ENCODE measurements around the gene OAT. TPM values are rescaled to one million over a fixed set of nuclear protein-coding genes. Genes with fewer than 3 reads are reported as not detected.
A peak's percentile ranks its signal among the peaks of the same experiment; 100 is the strongest.

The OAT gene
- total and polyA plus RNA-seq, 2 of the 4 experiments (the other 2 are of a cell fraction): 110 to 152 TPM

DNA sequence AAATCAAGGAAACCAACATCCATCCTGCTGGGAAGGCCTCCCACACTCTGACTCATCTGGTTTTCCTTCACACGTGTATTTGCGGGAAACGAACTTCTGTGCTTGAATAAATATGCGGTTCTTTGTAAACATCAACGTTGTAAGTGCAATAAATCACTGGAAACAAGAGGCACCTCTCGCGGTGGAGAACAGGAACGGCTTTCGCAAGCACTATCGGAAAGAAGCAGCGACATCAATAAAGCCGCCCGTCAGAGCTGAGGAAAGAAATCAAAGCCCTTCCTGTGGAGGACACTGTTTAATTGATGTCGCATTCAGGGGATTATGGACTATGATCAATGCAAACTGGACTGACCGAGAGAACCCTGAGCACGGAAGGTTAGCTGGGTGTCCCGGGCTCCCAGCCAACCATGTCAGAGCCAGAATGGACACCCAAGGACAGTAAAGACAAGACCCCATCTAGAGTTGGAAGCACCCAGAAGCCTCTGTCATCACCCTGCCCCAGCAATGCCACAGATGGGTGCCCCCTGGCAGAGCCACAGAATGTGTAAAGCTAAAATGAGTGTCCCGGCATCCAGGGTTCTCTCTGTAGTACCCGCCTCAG is 37.6 kb downstream of the OAT start:
- Histone ChIP-seq H3K4me3 (ENCODE audit: insufficient read depth, low read depth, low read length) (no peak overlapping the region), H3K18ac (ENCODE audit: low read depth, low read length) (no peak overlapping the region), H2BK5ac (ENCODE audit: low read depth, low read length, poor library complexity, severe bottlenecking) (no peak overlapping the region), H3K9me1 (ENCODE audit: insufficient read depth, low read length) (no peaks in the 10 kb centered on the region), H4K5ac (ENCODE audit: low read depth, low read length) (no peak overlapping the region), H3K9me3 (ENCODE audit: control insufficient read depth, insufficient read depth, low read length) (no peaks in the 10 kb centered on the region), H2BK20ac (ENCODE audit: low read depth, low read length) (no peak overlapping the region), H2AK5ac (ENCODE audit: low read depth, low read length) (no peak overlapping the region), H2AK9ac (replicated peaks; ENCODE audit: low read depth, low read length, poor library complexity) (no peak overlapping the region), H3K14ac (replicated peaks; ENCODE audit: low read depth, low read length) (no peak overlapping the region), H4K91ac (ENCODE audit: insufficient read depth, low read depth, low read length) (no peak overlapping the region), H2BK120ac (ENCODE audit: low read depth, low read length) (no peak overlapping the region), H2AFZ (replicated peaks; ENCODE audit: low read length, poor library complexity) (no peak overlapping the region), H2BK15ac (ENCODE audit: low read depth, low read length) (no peak overlapping the region), H3K4ac (ENCODE audit: low read depth, low read length) (no peak overlapping the region), H4K8ac (ENCODE audit: low read depth in 2 of 2, low read length in 2 of 2) (no peak overlapping the region), H3K27ac (ENCODE audit: insufficient read depth, low read length) (no peak overlapping the region), H3K27me3 (ENCODE audit: control insufficient read depth, insufficient read depth, low read length) (peaks cover 14% of the 10 kb centered on the region), H3K9ac (ENCODE audit: low read depth, low read length) (no peak overlapping the region), H3K4me1 (ENCODE audit: control insufficient read depth, insufficient read depth, low read length) (no peaks in the 10 kb centered on the region), H3K56ac (ENCODE audit: extremely low read depth, insufficient read depth, low read length) (no peak overlapping the region), H4K20me1 (ENCODE audit: insufficient read depth, low read length) (no peaks in the 10 kb centered on the region), H3K79me1 (ENCODE audit: low read depth in 1 of 2, low read length in 2 of 2) (no peaks in the 10 kb centered on the region), H3K36me3 (ENCODE audit: control insufficient read depth, insufficient read depth, low read length) (no peaks in the 10 kb centered on the region), H3K4me2 (ENCODE audit: low read depth, low read length) (no peak overlapping the region), H3K23ac (ENCODE audit: low read depth, low read length) (no peak overlapping the region)
- dilution Hi-C loops (cut with HindIII; ENCODE audit: low sequenced_read_pairs, unreplicated experiment) (loop anchor here (25.0 kb wide), 1 partner anchor 394 kb away; no protein-coding TSS in a partner anchor), intact Hi-C loops (cut with micrococcal nuclease) (no loop called here), in situ Hi-C loops (cut with MboI; ENCODE audit: low sequenced_read_pairs) (loop anchor here (10.0 to 25.0 kb wide), 2 partner anchors 796 to 1244 kb away; partner anchors contain the start of genes HMX2 and HMX3)
- 42% methylated on average over 13 of the region's 19 CpGs; no CpG with 5 or more reads in 1 of the 2 experiments for WGBS, 2 experiments (ENCODE audit: extremely low coverage in 2 of 2, insufficient read length in 1 of 2)
- DNase-seq (peak; percentile 4), ATAC-seq (ENCODE audit: low read depth) (no peak)
- ChIA-PET POLR2A (ENCODE audit: unreplicated experiment) (no interaction called here), CTCF (interaction anchor here (1.3 kb wide), 1 partner anchor 10 kb away, joined by 5 read pairs; no protein-coding TSS in a partner anchor)
- no TSS peak for BruUV-seq (replicated peaks)
- TF ChIP-seq FOS (IDR thresholded peaks at IDR 0.05; ENCODE audit: low read depth, low read length) (no peak), CHD1 (IDR thresholded peaks at IDR 0.05; ENCODE audit: low read depth, low read length) (no peak), RFX5 (IDR thresholded peaks at IDR 0.05; ENCODE audit: low read depth, low read length) (no peak), ELK1 (IDR thresholded peaks at IDR 0.05; ENCODE audit: borderline replicate concordance, low read depth, low read length) (no peak), MAZ (IDR thresholded peaks at IDR 0.05; ENCODE audit: borderline replicate concordance, low read depth, low read length) (no peak), RCOR1 (IDR thresholded peaks at IDR 0.05; ENCODE audit: insufficient replicate concordance, low read length) (no peak), MAFK (IDR thresholded peaks at IDR 0.05; ENCODE audit: low read depth, low read length) (no peak), BHLHE40 (IDR thresholded peaks at IDR 0.05; ENCODE audit: low read depth, low read length) (no peak), RAD21 (IDR thresholded peaks at IDR 0.05; ENCODE audit: low read length) (no peak), CEBPB (IDR thresholded peaks at IDR 0.05; ENCODE audit: low read depth, low read length) (no peak), POLR2A (IDR thresholded peaks at IDR 0.05; ENCODE audit: low read depth, low read length) (no peak), SMC3 (IDR thresholded peaks at IDR 0.05; ENCODE audit: low read depth, low read length) (no peak), NFE2L2 (IDR thresholded peaks at IDR 0.05; ENCODE audit: low read depth, low read length) (no peak), MXI1 (IDR thresholded peaks at IDR 0.05; ENCODE audit: borderline replicate concordance, low read depth, low read length) (no peak)
- TF ChIP-seq, protein P1, sequence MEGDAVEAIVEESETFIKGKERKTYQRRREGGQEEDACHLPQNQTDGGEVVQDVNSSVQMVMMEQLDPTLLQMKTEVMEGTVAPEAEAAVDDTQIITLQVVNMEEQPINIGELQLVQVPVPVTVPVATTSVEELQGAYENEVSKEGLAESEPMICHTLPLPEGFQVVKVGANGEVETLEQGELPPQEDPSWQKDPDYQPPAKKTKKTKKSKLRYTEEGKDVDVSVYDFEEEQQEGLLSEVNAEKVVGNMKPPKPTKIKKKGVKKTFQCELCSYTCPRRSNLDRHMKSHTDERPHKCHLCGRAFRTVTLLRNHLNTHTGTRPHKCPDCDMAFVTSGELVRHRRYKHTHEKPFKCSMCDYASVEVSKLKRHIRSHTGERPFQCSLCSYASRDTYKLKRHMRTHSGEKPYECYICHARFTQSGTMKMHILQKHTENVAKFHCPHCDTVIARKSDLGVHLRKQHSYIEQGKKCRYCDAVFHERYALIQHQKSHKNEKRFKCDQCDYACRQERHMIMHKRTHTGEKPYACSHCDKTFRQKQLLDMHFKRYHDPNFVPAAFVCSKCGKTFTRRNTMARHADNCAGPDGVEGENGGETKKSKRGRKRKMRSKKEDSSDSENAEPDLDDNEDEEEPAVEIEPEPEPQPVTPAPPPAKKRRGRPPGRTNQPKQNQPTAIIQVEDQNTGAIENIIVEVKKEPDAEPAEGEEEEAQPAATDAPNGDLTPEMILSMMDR (conservative IDR thresholded peaks at IDR 0.05; ENCODE audit: low read depth, low read length): no peak
- TF ChIP-seq, protein P2, sequence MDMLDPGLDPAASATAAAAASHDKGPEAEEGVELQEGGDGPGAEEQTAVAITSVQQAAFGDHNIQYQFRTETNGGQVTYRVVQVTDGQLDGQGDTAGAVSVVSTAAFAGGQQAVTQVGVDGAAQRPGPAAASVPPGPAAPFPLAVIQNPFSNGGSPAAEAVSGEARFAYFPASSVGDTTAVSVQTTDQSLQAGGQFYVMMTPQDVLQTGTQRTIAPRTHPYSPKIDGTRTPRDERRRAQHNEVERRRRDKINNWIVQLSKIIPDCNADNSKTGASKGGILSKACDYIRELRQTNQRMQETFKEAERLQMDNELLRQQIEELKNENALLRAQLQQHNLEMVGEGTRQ (IDR thresholded peaks at IDR 0.05; ENCODE audit: low read depth, low read length): no peak
